ENCODE measurements around the gene ZNF185.

ZNF185 gene

GRCh38 chrX:152876931-152877840 is 20.7 kb upstream of the ZNF185 start:
- Histone ChIP-seq H3K4me1 (ENCODE audit: control insufficient read depth in 1 of 2, insufficient read depth in 2 of 2, low read length in 2 of 2) (no peaks in the 10 kb centered on the region), H3K36me3 (ENCODE audit: control insufficient read depth in 1 of 2, insufficient read depth in 2 of 2, low read length in 2 of 2) (no peaks in the 10 kb centered on the region), H3K27ac (ENCODE audit: low read length) (no peak overlapping the region), H3K27me3 (ENCODE audit: low read depth, low read length) (no peaks in the 10 kb centered on the region), H3K9me3 (ENCODE audit: control insufficient read depth in 1 of 2, low read length in 2 of 2) (no peaks in the 10 kb centered on the region), H3K4me3 (ENCODE audit: low read depth in 1 of 2, low read length in 2 of 2) (no peak overlapping the region)

GRCh38 chrX:152878976-152879755 is 18.7 kb upstream of the ZNF185 start:
- Histone ChIP-seq H3K9me3 (ENCODE audit: control insufficient read depth in 1 of 2, low read length in 2 of 2) (no peaks in the 10 kb centered on the region), H3K27me3 (ENCODE audit: low read depth, low read length) (no peaks in the 10 kb centered on the region), H3K36me3 (ENCODE audit: control insufficient read depth in 1 of 2, insufficient read depth in 2 of 2, low read length in 2 of 2) (no peaks in the 10 kb centered on the region), H3K4me3 (ENCODE audit: low read depth in 1 of 2, low read length in 2 of 2) (no peak overlapping the region), H3K27ac (ENCODE audit: low read length) (no peak overlapping the region), H3K4me1 (ENCODE audit: control insufficient read depth in 1 of 2, insufficient read depth in 2 of 2, low read length in 2 of 2) (no peaks in the 10 kb centered on the region)

- H3K36me3 ChIP-seq (ENCODE audit: control insufficient read depth in 1 of 2, insufficient read depth in 2 of 2, low read length in 2 of 2): no peaks in the 10 kb centered on the region
- H3K4me3 ChIP-seq (ENCODE audit: low read depth in 1 of 2, low read length in 2 of 2): no peak overlapping the region
- H3K4me1 ChIP-seq (ENCODE audit: control insufficient read depth in 1 of 2, insufficient read depth in 2 of 2, low read length in 2 of 2): no peaks in the 10 kb centered on the region
- H3K27ac ChIP-seq (ENCODE audit: low read length): no peak overlapping the region
- no peaks in the 10 kb centered on the region for H3K9me3 ChIP-seq (ENCODE audit: control insufficient read depth in 1 of 2, low read length in 2 of 2)
- no peaks in the 10 kb centered on the region for H3K27me3 ChIP-seq (ENCODE audit: low read depth, low read length)
Observed at GRCh38 chrX:152881289-152881688, 16.6 kb upstream of the ZNF185 start.

GRCh38 chrX:152884171-152884570 is 13.7 kb upstream of the ZNF185 start:
- Histone ChIP-seq H3K4me1 (ENCODE audit: control insufficient read depth in 1 of 2, insufficient read depth in 2 of 2, low read length in 2 of 2) (no peaks in the 10 kb centered on the region), H3K4me3 (ENCODE audit: low read depth in 1 of 2, low read length in 2 of 2) (no peak overlapping the region), H3K27me3 (ENCODE audit: low read depth, low read length) (no peaks in the 10 kb centered on the region), H3K9me3 (ENCODE audit: control insufficient read depth in 1 of 2, low read length in 2 of 2) (no peaks in the 10 kb centered on the region), H3K36me3 (ENCODE audit: control insufficient read depth in 1 of 2, insufficient read depth in 2 of 2, low read length in 2 of 2) (no peaks in the 10 kb centered on the region), H3K27ac (ENCODE audit: low read length) (no peak overlapping the region)

- H3K36me3 ChIP-seq (ENCODE audit: control insufficient read depth in 1 of 2, insufficient read depth in 2 of 2, low read length in 2 of 2): no peaks in the 10 kb centered on the region
- no peak overlapping the region for H3K27ac ChIP-seq (ENCODE audit: low read length)
- no peaks in the 10 kb centered on the region for H3K27me3 ChIP-seq (ENCODE audit: low read depth, low read length)
- H3K9me3 ChIP-seq (ENCODE audit: control insufficient read depth in 1 of 2, low read length in 2 of 2): no peaks in the 10 kb centered on the region
- H3K4me1 ChIP-seq (ENCODE audit: control insufficient read depth in 1 of 2, insufficient read depth in 2 of 2, low read length in 2 of 2): no peaks in the 10 kb centered on the region
- H3K4me3 ChIP-seq (ENCODE audit: low read depth in 1 of 2, low read length in 2 of 2): no peak overlapping the region
Observed at GRCh38 chrX:152886716-152887115, 11.2 kb upstream of the ZNF185 start.

GRCh38 chrX:152892499-152892898 is 5.4 kb upstream of the ZNF185 start:
- Histone ChIP-seq H3K4me1 (ENCODE audit: control insufficient read depth in 1 of 2, insufficient read depth in 2 of 2, low read length in 2 of 2) (no peaks in the 10 kb centered on the region), H3K9me3 (ENCODE audit: control insufficient read depth in 1 of 2, low read length in 2 of 2) (no peaks in the 10 kb centered on the region), H3K27me3 (ENCODE audit: low read depth, low read length) (no peaks in the 10 kb centered on the region), H3K27ac (ENCODE audit: low read length) (no peak overlapping the region), H3K36me3 (ENCODE audit: control insufficient read depth in 1 of 2, insufficient read depth in 2 of 2, low read length in 2 of 2) (no peaks in the 10 kb centered on the region), H3K4me3 (ENCODE audit: low read depth in 1 of 2, low read length in 2 of 2) (no peak overlapping the region)

- Histone ChIP-seq H3K36me3 (ENCODE audit: control insufficient read depth in 1 of 2, insufficient read depth in 2 of 2, low read length in 2 of 2) (no peaks in the 10 kb centered on the region), H3K27me3 (ENCODE audit: low read depth, low read length) (no peaks in the 10 kb centered on the region), H3K4me3 (ENCODE audit: low read depth in 1 of 2, low read length in 2 of 2) (no peak overlapping the region), H3K9me3 (ENCODE audit: control insufficient read depth in 1 of 2, low read length in 2 of 2) (no peaks in the 10 kb centered on the region), H3K4me1 (ENCODE audit: control insufficient read depth in 1 of 2, insufficient read depth in 2 of 2, low read length in 2 of 2) (no peaks in the 10 kb centered on the region), H3K27ac (ENCODE audit: low read length) (no peak overlapping the region)
Observed at GRCh38 chrX:152892999-152893891, 4.6 kb upstream of the ZNF185 start.

- H3K4me1 ChIP-seq (ENCODE audit: control insufficient read depth in 1 of 2, insufficient read depth in 2 of 2, low read length in 2 of 2): no peaks in the 10 kb centered on the region
- no peak overlapping the region for H3K4me3 ChIP-seq (ENCODE audit: low read depth in 1 of 2, low read length in 2 of 2)
- H3K36me3 ChIP-seq (ENCODE audit: control insufficient read depth in 1 of 2, insufficient read depth in 2 of 2, low read length in 2 of 2): no peaks in the 10 kb centered on the region
- no peaks in the 10 kb centered on the region for H3K9me3 ChIP-seq (ENCODE audit: control insufficient read depth in 1 of 2, low read length in 2 of 2)
- H3K27me3 ChIP-seq (ENCODE audit: low read depth, low read length): no peaks in the 10 kb centered on the region
- H3K27ac ChIP-seq (ENCODE audit: low read length): no peak overlapping the region
Observed at GRCh38 chrX:152893980-152894610, 3.8 kb upstream of the ZNF185 start.

GRCh38 chrX:152895121-152895520 is 2.7 kb upstream of the ZNF185 start:
- Histone ChIP-seq H3K27ac (ENCODE audit: low read length) (no peak overlapping the region), H3K9me3 (ENCODE audit: control insufficient read depth in 1 of 2, low read length in 2 of 2) (no peaks in the 10 kb centered on the region), H3K36me3 (ENCODE audit: control insufficient read depth in 1 of 2, insufficient read depth in 2 of 2, low read length in 2 of 2) (no peaks in the 10 kb centered on the region), H3K4me3 (ENCODE audit: low read depth in 1 of 2, low read length in 2 of 2) (no peak overlapping the region), H3K27me3 (ENCODE audit: low read depth, low read length) (no peaks in the 10 kb centered on the region), H3K4me1 (ENCODE audit: control insufficient read depth in 1 of 2, insufficient read depth in 2 of 2, low read length in 2 of 2) (no peaks in the 10 kb centered on the region)

- Histone ChIP-seq H3K9me3 (ENCODE audit: control insufficient read depth in 1 of 2, low read length in 2 of 2) (no peaks in the 10 kb centered on the region), H3K4me1 (ENCODE audit: control insufficient read depth in 1 of 2, insufficient read depth in 2 of 2, low read length in 2 of 2) (no peaks in the 10 kb centered on the region), H3K4me3 (ENCODE audit: low read depth in 1 of 2, low read length in 2 of 2) (no peak overlapping the region), H3K27ac (ENCODE audit: low read length) (no peak overlapping the region), H3K36me3 (ENCODE audit: control insufficient read depth in 1 of 2, insufficient read depth in 2 of 2, low read length in 2 of 2) (no peaks in the 10 kb centered on the region), H3K27me3 (ENCODE audit: low read depth, low read length) (no peaks in the 10 kb centered on the region)
Observed at GRCh38 chrX:152895724-152896420, 2.0 kb upstream of the ZNF185 start.

Data from muscle layer of duodenum (tissue), 2 donors.